GM10266 (cell line): ENCODE measurements around the gene AFMID.

Source experiments
- DNase-seq: peaks from one replicate; pipeline ENCODE4 v3.0.0; 2012; ENCODE audit errors: extremely low spot score
- TF ChIP-seq, protein P1 (sequence below): IDR thresholded peaks from 2 replicates; pipeline ENCODE4 v1.5.1; 2012; ENCODE audit warnings: mild to moderate bottlenecking, low read depth; ENCODE audit not compliant: control insufficient read depth, insufficient read depth; ENCODE audit errors: missing control alignments

Gene AFMID

GRCh38 chr17:78238823-78239488, 51.8 kb downstream of the AFMID start:
- no peak for DNase-seq

GRCh38 chr17:78239489-78239931, 52.3 kb downstream of the AFMID start:
- DNase-seq: no peak
- TF ChIP-seq, protein P1, sequence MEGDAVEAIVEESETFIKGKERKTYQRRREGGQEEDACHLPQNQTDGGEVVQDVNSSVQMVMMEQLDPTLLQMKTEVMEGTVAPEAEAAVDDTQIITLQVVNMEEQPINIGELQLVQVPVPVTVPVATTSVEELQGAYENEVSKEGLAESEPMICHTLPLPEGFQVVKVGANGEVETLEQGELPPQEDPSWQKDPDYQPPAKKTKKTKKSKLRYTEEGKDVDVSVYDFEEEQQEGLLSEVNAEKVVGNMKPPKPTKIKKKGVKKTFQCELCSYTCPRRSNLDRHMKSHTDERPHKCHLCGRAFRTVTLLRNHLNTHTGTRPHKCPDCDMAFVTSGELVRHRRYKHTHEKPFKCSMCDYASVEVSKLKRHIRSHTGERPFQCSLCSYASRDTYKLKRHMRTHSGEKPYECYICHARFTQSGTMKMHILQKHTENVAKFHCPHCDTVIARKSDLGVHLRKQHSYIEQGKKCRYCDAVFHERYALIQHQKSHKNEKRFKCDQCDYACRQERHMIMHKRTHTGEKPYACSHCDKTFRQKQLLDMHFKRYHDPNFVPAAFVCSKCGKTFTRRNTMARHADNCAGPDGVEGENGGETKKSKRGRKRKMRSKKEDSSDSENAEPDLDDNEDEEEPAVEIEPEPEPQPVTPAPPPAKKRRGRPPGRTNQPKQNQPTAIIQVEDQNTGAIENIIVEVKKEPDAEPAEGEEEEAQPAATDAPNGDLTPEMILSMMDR: no peak

More at GRCh38 chr17:78238823-78239488, 51.8 kb downstream of the AFMID start:
- TF ChIP-seq, protein P1: no peak

GRCh38 chr17:78240012-78240655, 53.0 kb downstream of the AFMID start:
- TF ChIP-seq, protein P1: no peak
- DNase-seq: no peak

DNA sequence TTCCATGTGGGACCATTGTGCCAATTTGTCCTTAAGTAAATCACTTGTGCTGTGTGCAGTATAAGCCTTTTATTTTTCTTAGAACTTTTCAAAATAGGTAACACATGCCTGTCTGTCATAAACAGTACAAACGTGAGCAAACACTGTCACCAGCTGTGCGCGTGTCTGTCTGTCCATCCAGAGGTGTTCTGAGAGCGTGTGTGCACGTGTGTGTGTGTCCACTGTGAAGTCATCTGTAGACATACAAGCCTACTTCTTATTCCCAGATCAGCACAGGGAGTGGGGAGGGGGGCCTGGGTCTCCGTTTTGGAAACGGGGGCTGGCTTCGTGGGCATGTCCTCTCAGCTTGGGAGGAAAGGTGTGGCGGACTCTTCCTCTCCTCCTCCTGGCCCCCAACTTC, 53.7 kb downstream of the AFMID start:
- TF ChIP-seq, protein P1: no peak
- no peak for DNase-seq

- TF ChIP-seq, protein P1: no peak
- peak; percentile 58 for DNase-seq
Observed at GRCh38 chr17:78241277-78242023, 54.3 kb downstream of the AFMID start.

- peak; percentile 53 for DNase-seq
- TF ChIP-seq, protein P1: no peak
Observed at GRCh38 chr17:78242024-78242742, 55.0 kb downstream of the AFMID start.
